HL-60 (cell line): ENCODE results near the gene CCSER1.

ENCODE experiments used
- CTCF ChIP-seq: IDR thresholded peaks from one replicate; pipeline ENCODE4 v1.5.1; 2011; ENCODE audit warnings: low read length, control low read depth, inconsistent platforms; ENCODE audit not compliant: insufficient read depth
- GABPA ChIP-seq: IDR thresholded peaks from 2 replicates; pipeline ENCODE4 v1.6.1; 2012; ENCODE audit warnings: low read depth
- POLR2AphosphoS5 ChIP-seq: IDR thresholded peaks from 2 replicates; pipeline ENCODE4 v1.6.1; 2012; ENCODE audit warnings: low read depth
- REST ChIP-seq: IDR thresholded peaks from 2 replicates; pipeline ENCODE4 v1.6.1; 2012; ENCODE audit warnings: low read depth; ENCODE audit not compliant: insufficient replicate concordance
- SPI1 ChIP-seq: IDR thresholded peaks from 2 replicates; pipeline ENCODE4 v1.6.1; 2012; ENCODE audit warnings: low read depth, mild to moderate bottlenecking, borderline replicate concordance

- no peak for TF ChIP-seq CTCF
- TF ChIP-seq POLR2AphosphoS5, result no peak
- TF ChIP-seq GABPA, result no peak
- no peak for TF ChIP-seq REST
- no peak for TF ChIP-seq SPI1
These were observed 6.4 kb upstream of the CCSER1 start for GRCh38 chr4:90120815-90121214.
